NCI-H2029 (cell line): Measurements from ENCODE around the gene MBOAT7.
"Not testable (repeated sequence)": the region's sequence is repeated elsewhere in the genome, so short reads cannot be mapped to it uniquely, and the experiment has no call there.

ENCODE experiments used
- DNase-seq: peaks from one replicate; lab custom pipeline; 2025; lab: John Stamatoyannopoulos, UW

MBOAT7 gene, protein sequence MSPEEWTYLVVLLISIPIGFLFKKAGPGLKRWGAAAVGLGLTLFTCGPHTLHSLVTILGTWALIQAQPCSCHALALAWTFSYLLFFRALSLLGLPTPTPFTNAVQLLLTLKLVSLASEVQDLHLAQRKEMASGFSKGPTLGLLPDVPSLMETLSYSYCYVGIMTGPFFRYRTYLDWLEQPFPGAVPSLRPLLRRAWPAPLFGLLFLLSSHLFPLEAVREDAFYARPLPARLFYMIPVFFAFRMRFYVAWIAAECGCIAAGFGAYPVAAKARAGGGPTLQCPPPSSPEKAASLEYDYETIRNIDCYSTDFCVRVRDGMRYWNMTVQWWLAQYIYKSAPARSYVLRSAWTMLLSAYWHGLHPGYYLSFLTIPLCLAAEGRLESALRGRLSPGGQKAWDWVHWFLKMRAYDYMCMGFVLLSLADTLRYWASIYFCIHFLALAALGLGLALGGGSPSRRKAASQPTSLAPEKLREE

DNA sequence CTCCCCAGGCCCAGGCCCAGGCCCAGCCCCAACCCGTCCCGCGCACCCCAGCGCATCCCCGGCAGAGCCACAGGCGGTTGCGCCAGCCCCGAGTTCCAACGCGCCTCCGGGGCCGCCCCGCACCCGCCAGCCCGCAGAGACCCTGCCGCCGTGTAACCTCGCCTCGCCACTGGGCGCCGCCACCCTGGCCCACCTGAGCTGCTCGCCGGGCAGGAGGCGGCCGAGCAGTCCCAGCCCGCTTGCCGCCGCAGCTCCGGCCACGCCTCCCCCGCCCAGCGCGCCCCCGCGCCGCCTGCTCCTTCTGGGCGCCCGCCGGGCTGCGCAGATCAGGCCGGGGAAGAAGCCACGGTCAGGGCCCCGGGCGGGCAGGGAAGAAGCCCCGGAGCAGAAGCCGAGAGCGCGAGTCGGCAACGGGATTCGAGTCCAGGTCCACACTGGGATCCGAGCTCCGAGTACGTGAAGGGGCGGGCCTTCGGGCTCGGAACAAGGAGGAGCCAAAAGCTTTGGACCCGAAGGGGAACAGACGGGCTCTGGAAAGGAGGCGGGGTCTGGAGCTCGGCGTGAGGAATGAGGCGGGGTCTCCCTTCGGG, at the start of gene MBOAT7:
TSS of gene MBOAT7 (minus strand) at position 436 of the 590 bp plus-strand sequence. CDS start 1,072 bp downstream, outside the sequence.
- no peak for DNase-seq

DNA sequence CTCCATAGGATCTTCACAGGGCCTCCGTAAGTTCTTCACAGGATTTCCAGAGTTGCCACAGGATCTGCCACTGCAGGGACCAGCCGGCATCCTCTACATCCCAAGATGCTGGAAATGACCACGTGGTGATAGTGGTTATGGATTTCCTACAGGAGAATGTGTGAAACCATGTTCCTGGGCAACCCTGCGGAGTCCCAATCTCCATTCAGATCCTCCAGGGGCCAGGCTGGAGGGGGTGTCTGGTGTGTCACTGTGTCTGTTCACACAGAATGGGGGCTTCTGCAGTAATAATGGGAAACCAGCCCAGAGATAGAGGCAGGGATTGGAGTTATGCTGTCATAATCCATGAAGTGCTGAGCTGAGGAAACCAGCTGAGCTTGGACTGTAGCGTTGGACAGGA, 44.6 kb upstream of the MBOAT7 start:
- no peak for DNase-seq

DNA sequence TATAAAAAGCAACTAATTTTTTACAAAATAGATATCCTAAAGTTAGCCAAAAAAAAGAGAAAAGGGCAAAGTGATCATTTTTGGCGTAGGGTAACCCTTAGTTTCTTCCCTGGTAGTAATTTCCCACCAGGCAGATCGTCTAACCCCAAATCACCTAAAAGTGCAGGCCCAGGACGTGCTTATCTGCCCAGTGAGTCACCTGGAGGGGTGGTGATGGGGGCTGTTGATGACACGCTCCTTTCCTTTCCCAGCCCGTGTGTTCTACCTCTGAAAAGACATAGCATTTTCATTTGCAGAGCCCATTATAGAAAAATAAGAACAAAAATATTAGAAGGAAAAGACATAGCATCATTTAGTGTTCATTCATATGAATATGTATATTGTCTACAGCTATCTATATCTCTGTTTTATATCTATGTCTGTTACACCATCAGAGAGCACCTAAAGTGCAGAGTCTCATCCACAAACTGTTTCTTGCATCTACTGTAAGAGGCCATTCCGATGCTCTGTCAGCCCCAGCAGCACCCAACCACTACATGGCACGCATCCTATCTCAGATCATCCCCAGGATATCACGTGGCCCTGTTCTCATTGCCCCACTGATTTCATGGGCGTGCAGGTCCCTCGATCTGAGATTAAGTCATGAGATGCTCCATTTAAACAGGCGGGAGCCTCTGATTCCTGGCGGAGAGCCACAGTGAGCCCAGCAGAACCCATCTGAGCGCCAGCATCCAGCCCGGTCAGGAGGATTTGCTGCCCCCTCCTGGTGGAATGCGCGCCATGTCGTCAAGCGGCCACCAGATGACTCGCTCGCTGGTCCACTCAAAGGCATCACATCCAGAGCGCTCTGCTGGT, 41.9 kb upstream of the MBOAT7 start:
- peak; percentile 83 for DNase-seq

DNA sequence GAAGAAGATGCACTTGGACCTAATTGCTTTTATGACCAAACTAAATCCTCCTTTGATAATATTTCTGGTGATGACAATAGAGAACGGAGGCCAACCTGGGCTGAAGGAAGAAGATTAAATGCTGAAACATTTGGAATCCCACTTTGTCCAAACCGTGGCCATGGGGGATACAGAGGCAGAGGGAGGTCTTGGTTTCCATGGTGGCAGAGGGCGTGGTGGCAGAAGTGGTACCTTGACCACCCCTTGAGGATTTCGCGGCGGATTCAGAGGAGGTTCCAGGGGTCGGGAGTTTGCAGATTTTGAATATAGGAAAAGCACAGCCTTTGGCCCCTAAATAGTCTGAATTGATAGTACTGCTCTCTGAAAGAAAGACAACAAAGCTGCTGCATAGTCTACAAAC, 40.7 kb upstream of the MBOAT7 start:
- DNase-seq: no peak

DNA sequence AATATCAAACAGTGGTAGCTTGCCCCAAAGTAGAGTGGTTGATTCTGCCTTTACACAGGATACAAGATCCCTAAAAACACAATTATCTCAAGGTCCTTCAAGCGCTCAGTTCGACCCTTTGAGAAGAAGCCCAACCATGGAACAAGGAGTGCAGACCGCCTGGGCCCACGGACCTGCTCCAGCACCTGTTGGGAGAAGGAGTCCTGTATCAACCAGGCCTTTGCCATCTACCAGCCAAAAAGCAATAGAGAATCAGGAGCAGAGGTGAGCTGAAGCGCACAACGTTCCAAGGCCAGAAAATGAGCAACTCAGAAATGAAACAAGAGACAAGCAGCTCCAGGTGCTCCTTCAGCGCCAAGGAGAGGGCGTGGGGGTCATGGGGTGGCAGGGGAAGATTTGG, 39.8 kb upstream of the MBOAT7 start:
- DNase-seq: no peak

DNA sequence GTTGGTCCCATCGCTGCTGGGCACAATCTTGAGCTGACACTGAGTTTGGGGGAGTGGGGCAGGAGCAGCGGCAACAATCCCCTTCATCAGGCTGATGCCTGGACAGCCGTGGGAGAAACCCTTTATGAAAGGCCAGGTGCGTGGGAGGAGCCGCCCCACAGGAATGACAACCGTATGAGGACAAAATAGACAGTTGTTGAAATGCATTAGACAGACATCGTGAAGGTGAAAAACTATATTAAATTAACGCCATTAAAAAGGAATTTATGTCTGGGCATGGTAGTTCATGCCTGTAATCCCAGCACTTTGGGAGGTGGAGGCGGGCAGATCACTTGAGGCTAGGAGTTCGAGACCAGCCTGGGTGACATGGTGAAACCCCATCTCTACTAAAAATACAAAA, 35.2 kb upstream of the MBOAT7 start:
- DNase-seq: not testable (repeated sequence)

DNA sequence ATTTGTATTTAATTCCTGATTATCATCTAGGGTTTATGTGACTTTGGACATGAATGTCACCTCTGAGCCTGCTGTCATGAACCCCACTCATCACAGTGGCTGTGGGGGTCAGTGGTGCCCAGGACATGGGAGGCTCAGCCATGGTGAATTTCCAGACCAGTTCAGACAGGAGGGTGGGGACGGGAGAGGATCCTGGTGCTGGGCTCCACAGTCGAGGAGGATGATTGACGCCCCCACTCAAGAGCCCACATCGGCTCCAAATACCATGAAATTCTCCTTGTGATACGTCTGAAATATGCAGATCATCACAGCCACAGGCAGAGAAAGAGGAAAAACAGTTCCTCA, 34.5 kb upstream of the MBOAT7 start:
- not testable (repeated sequence) for DNase-seq

DNA sequence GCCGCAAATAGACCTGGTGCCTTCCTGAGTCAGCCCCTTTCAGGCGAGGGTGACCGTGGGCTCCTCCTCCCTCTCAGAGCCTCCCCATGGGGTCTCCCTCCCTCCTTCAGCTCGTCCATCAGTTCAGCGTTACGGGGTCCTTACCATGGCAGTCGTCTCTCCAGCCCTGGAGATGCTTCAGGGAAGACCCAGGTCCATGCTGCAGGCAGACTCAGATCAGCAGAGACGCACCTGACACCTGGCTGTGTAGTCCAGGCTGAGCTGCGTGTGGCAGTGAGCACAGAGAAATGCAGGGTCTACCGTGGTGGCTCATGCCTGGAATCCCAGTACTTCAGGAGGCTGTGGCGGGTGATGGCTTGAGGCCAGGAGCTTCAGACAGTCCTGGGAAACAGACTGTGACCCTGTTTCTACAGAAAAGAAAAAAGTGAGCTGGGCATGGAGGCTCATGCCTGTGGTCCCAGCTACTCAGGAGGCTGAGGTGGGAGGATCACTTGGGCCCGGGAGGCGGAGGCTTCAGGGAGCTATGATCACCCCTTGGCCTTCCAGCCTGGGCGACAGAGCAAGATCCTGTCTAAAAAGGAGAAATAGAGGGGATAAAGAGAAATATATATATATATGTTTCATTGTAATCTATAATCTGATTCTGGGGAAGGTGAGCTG, 34.0 kb upstream of the MBOAT7 start:
- DNase-seq: not testable (repeated sequence)

DNA sequence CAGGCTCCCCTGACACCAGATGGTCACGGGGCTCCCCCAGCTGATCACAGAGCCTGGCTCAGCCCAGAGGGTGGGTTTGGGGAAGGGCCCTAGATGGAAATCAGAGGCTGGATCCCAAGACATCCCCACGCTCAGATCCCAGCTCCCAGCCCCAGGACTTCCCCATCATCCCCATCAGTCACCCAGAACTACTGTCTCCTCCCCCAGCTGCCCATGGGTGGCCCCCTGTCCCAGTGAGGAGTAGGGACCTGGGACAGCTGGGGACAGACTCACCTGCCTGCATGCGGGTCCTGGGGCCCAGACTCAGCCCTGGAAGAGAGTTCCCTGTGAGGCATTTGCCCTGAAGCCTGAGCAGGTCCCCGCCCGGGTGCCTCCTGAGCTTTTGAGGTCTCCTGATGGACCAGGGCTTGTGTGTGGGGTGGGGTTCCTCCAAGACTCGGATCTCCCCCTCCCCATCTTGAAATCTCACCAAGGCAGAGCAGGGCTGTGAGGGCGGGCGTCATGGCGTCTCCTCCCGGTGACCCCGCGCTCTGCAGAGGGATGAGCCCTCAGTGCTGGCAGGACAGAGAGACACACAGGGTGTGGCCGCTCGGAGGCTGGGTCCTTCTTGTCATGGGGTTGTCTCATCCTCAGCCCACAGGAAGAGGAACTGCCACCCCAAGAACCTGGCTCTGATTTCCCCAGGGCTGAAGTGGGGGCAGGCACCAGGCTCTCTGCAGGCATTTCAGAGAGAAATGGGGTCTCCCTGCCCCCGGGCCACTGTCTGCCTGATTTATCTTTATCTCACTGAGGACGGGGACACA, 33.3 kb upstream of the MBOAT7 start, which contains the start of gene LILRB3:
TSS of gene LILRB3 (minus strand) at position 534 of the 803 bp plus-strand sequence. CDS start at position 503, 31 bp downstream.
- not testable (repeated sequence) for DNase-seq

DNA sequence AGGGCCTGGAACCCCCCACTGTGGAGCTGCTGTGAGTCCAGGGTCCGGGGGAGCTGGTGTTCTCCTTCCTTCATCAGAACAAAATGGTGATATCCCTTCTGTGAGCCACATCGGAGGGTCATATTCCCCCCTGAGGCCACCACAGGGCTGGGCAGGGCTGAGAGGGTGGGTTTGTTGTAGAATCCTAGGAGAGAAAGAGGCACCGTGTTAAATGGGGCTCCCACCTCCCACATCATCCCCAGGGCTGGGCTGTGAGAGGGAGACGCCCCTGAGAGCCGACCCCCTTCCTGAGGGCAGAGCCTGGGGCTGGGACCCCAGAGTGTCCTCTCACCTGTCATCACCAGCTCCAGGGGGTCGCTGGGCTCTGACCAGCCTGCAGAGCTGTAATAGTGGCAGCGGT, 32.6 kb upstream of the MBOAT7 start:
- DNase-seq: not testable (repeated sequence)

DNA sequence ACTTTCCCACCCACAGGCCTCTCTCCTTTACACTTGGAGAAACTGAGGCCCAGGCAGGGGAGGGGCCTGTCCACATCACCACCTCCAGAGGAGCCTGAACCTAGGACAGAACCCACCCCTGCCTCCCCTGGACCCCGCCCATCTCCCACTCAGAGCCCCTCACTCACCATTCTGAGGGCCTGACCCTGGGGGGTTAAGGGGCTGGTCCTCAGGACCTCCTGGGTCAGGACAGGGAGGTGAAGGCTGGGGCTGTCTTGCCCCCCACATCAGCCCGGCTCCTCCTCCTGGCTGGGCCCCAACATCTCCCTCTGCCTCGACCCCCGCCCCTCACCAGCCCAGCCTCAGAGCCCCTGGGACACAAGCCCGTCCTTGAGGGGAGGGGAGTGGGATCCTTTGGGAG, 30.3 kb upstream of the MBOAT7 start:
- DNase-seq: not testable (repeated sequence)

DNA sequence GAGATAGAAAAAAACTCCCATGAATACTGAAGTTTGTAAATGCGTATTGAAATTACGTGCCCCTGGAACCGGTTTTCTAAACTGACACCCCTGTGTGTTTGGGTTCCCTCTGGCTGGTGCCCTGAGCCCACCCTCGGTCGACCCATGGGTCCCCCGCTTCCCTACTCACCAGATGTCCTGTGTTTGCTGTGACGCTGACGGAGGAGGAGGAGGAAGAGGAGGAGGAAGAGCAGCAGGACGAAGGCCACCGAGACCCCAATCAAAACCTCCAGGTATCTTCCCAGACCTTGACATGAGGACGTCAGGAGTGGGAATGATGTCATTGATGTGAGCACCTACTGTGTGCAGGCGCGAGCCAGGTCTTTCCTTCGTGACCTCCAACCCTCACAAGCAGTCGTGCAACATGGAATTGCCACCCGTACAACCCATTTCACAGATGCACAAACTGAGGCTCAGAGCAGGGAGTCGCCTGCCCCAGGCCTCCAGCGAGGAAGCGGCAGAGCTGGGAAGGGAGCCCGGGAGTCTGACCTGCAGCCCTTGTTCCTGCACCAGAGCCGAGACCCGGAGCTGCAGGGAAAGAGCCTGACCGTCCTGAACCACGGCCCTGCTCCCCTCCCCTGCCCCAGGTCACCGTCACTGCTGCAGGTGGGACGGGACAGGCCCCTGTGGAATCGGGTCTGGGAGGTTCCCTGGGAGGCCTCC, 29.7 kb upstream of the MBOAT7 start:
- no peak for DNase-seq

DNA sequence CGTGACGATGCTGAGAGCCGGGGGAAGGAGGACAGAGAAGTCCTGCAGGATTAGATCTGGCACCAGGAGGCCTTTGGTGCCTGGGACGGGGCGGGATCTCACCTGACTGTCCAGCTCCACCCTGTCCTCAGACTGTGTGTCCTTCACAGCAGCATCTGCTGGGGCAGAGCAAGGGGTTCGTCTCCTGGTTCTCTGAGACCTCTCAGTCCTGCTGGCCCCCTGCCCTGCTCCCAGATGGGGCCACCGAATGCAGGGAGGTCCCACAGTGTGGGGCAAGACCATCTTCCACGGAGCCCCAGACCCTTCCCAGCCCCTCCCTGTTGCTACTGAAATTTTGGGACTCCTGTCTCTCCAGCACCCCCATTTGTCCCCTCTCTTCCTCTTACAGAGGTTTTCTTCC, 28.9 kb upstream of the MBOAT7 start:
- DNase-seq: no peak

DNA sequence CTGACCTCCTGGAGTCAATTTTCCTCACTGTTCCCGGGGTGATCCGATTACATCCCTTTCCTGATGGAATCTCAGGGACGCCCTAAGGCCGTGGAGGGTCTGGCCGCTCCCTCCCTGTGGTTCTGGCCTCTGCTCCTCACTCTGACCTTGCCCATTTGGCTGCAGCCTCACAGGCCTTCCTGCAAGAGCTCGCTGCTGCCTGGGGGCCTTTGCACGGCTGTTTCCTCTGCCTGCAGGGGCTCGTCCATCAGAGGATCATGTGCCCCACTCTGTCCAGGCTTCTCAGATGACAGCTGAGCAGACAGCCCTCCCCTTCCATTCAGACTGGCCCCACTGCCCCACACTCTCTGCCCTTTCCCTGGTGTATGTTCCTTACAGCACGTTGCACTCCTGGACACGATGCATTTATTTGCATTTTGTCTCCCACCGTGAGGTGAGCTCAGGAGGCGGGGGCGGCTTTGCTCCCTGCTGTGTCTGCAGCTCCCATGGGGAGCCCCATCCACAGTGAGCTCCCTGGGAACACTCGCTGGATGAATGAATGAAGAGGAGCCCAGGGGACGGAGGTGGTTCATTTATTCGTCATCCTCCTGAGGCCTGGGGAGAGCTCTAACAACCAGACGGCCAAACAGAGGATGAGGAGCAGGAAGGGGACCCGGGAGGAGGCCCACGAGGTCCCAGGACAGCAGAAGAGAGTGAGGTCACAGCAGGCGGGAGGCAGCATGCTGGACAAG, 28.3 kb upstream of the MBOAT7 start:
- DNase-seq: not testable (repeated sequence)

DNA sequence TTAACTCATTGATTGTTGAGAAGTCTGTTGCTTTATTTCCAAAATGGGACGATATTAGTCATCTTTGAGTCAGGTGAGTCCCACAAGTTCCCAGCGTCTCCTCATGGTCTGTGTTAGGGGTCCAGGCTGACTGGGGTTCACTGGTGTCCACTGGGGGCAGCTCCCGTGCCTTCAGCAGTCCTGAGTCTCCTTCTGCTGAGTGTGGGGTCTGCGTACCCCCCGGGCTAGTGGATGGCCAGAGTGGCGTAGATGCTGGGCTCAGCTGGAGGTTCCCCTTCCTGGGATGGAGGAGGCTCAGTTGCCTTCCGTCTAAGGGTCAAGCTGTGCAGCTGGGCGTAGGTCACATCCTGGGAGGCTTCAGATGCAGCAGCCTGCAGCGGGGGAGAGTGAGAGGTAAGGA, 27.5 kb upstream of the MBOAT7 start:
- DNase-seq: no peak

DNA sequence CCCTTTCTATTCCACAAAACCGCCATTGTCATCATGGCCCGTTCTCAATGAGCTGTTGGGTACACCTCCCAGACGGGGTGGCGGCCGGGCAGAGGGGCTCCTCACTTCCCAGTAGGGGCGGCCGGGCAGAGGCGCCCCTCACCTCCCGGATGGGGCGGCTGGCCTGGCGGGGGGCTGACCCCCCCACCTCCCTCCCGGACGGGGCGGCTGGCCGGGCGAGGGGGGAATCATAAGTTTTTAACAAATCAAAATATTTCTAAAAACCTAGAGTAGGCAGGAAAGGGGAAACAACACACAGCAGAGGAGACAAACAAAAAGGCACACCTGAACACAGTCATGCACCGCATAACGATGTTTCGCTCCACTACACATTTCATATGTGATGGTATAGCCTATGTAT, 25.4 kb upstream of the MBOAT7 start:
- not testable (repeated sequence) for DNase-seq

DNA sequence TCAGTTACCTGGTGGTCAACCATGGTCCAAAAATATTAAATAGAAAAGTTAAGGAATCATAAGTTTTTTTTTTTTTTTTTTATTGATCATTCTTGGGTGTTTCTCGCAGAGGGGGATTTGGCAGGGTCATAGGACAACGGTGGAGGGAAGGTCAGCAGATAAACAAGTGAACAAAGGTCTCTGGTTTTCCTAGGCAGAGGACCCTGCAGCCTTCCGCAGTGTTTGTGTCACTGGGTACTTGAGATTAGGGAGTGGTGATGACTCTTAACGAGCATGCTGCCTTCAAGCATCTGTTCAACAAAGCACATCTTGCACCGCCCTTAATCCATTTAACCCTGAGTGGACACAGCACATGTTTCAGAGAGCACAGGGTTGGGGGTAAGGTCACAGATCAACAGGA, 24.8 kb upstream of the MBOAT7 start:
- not testable (repeated sequence) for DNase-seq

DNA sequence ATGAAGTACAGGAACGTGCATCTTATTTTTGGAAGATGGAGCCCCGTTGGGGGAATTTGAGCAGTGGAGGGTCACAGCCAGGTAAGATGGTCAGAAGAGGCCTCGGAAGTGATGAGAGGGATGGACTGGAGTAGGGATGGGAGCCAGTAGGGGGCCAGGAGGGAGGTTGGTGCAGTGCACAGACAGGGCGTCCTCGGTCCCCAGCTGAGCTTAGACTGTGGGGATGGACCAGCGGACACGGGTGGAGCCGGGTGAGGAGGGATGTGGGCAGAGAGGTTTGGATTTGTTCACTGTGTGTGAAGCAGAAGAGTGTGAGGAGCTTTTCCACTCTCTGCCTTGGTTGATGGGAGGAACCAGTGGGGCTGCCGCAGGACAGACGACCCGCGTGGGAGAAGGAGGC, 21.9 kb upstream of the MBOAT7 start:
- DNase-seq: no peak

DNA sequence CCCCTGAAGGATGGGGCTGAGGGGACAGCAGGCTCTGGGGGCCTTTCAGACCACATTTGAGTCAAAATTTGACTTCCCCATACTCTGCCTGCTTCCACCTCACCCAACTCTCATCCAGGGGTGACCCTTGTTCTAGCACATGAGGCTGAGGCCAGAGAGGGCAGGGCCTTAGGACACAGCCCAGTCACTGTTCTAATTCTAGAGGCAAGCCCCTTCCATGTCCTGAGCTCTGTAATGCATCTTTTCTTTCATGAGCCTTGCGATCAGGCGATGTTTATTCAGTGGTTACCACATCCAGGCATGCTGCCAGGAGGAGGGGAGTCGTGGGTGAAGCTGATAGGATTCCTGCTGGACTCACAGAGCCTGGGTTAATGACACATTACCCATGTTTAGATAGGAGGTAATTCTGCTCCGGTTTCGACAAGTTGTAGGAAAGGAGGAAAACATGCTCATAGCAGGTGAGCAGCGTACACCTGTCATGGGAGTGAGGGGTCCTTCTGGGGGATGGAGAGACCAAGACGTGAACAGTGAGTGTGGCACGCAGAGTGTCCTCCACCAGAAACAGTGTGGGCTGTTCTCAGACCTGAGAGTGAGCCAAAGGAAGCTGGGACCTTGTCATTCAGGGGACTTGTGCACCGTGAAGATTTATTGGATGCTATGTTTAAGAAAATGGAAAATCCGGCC, 20.6 kb upstream of the MBOAT7 start:
- DNase-seq: peak; percentile 98
